PFSK-1 (cell line): ENCODE data around the gene SMTN.

Source experiments
- POLR2AphosphoS5 ChIP-seq: IDR thresholded peaks from 2 replicates; pipeline ENCODE4 v1.6.1; 2012; ENCODE audit warnings: low read depth, mild to moderate bottlenecking, control low read depth, low read length, moderate library complexity
- SIN3A ChIP-seq: IDR thresholded peaks from 2 replicates; pipeline ENCODE4 v1.6.1; 2012; ENCODE audit warnings: mild to moderate bottlenecking, low read length, moderate library complexity, borderline replicate concordance; ENCODE audit not compliant: insufficient read depth
- TAF1 ChIP-seq: IDR thresholded peaks from 2 replicates; pipeline ENCODE4 v1.6.1; 2012; ENCODE audit warnings: low read length, control low read depth, borderline replicate concordance; ENCODE audit not compliant: insufficient read depth

- no peak for TF ChIP-seq POLR2AphosphoS5
- no peak for TF ChIP-seq SIN3A
- TF ChIP-seq TAF1 = no peak
Measured at GRCh38 chr22:31134688-31135087, 53.6 kb downstream of the SMTN start.
